ENCODE results near the gene SIL1.

Gene SIL1

DNA sequence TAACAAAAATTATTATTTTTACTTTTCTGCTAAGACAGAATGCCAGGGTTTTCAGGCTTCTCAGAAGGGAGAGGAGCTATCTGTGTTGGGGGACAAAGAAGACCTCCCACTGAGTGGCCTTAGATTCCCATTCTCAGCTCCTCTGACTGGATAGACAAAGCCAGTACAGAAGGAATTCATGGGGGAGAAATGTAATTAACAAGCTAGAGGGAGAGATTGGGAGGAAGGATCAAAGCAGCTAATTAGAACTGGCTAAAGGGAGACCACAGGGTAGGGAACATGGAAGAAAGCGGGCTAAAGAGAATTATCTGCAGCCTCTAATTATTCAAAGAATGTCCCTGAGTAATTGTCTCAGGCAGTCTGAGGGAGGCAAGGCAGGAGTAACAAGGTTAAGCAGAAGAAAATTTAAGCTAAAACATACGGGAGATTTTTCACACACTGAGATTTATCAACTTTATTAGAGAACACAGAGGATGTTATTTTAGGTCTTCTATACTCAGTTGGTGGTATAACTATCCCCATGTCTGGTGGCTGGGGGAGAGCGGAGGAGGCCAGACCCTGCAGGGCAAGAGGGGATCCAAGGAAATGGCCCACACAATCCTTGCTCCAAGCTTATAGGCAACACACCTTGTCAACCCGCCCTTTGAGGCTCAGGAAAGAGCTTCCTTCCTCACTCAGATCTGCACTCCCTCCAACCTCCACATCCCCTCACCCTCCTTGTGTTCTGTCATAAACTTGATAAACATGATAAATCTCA lies 235.4 kb downstream of the SIL1 start:
- TF ChIP-seq POLR2AphosphoS5 (IDR thresholded peaks at IDR 0.05; ENCODE audit: low read depth, low read length) (no peak), POLR2A (IDR thresholded peaks at IDR 0.05; ENCODE audit: low read depth, low read length) (no peak), TAF1 (IDR thresholded peaks at IDR 0.05; ENCODE audit: borderline replicate concordance, low read depth, low read length) (no peak)
- no peak for DNase-seq (ENCODE audit: insufficient read length)
- FAIRE-seq, result no peak

DNA sequence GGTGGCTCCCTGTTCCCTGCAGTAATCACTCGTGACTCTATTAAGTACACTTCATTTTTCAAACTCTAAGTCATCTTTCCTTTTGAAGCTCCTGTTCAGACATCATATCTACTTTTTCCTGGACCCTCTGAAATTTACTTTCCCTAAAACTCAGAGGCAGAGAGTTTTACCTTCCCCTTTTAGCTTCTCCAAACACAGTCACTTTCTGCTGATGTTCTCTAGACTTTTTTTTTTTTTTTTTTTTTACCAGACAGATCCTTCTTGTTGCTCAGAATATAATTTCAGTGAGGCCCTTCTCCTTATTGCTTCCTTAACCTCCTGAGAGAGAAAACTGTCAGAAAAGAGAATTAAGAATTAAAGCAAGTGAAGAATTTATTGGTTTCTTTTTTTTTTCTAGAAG lies 236.4 kb downstream of the SIL1 start:
- DNase-seq (ENCODE audit: insufficient read length) (no peak), FAIRE-seq (no peak)
- no peak for TF ChIP-seq POLR2AphosphoS5 (IDR thresholded peaks at IDR 0.05; ENCODE audit: low read depth, low read length)
- no peak for TF ChIP-seq TAF1 (IDR thresholded peaks at IDR 0.05; ENCODE audit: borderline replicate concordance, low read depth, low read length)
- no peak for TF ChIP-seq POLR2A (IDR thresholded peaks at IDR 0.05; ENCODE audit: low read depth, low read length)

DNA sequence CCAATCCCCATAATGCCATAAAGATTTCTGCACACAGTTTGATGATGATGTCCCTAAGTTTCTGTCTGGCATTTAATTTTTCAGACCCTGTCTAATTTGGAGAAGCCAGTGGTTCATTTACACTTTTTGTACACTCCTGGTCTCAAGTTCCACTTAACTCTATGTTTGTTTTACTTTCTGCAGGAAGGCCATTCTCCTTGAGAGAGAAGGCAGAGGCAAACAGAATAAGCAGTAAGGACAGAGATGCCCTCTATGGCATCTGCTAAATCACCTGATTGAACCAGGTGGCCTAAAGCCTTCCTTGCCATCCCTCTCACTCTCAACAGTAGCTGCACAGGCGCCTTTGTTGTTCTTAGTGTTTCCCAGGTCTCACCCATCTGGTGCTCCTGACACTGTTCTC lies 236.9 kb downstream of the SIL1 start:
- no peak for TF ChIP-seq POLR2AphosphoS5 (IDR thresholded peaks at IDR 0.05; ENCODE audit: low read depth, low read length)
- no peak for TF ChIP-seq POLR2A (IDR thresholded peaks at IDR 0.05; ENCODE audit: low read depth, low read length)
- no peak for TF ChIP-seq TAF1 (IDR thresholded peaks at IDR 0.05; ENCODE audit: borderline replicate concordance, low read depth, low read length)
- DNase-seq (ENCODE audit: insufficient read length), result no peak

DNA sequence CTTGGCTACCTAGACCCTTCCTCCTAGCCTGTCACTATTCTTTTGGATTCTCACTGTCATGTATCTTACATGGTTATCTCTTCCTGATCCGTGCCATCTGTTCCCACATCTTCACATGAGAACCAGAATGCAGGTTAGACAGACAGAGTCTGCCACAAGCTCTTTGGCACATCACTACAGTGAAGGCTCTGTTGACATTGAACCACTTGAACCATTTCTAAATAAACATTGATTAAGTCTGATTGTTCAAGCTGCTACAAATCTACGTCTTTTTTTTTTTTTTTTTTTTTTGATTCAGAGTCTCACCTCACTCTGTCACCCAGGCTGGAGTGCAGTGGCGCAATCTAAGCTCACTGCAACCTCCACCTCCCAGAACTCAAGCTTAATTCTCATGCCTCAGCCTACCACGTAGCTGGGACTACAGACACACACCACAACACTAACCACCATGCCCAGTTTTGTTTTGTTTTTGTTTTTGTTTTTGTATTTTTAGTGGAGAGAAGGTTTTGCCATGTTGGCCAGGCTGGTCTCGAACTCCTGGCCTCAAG lies 237.9 kb downstream of the SIL1 start:
- FAIRE-seq (no peak), DNase-seq (ENCODE audit: insufficient read length) (no peak)
- TF ChIP-seq POLR2A (IDR thresholded peaks at IDR 0.05; ENCODE audit: low read depth, low read length), result no peak
- no peak for TF ChIP-seq POLR2AphosphoS5 (IDR thresholded peaks at IDR 0.05; ENCODE audit: low read depth, low read length)

More for the DNA sequence above, 236.9 kb downstream of the SIL1 start:
- no peak for FAIRE-seq

DNA sequence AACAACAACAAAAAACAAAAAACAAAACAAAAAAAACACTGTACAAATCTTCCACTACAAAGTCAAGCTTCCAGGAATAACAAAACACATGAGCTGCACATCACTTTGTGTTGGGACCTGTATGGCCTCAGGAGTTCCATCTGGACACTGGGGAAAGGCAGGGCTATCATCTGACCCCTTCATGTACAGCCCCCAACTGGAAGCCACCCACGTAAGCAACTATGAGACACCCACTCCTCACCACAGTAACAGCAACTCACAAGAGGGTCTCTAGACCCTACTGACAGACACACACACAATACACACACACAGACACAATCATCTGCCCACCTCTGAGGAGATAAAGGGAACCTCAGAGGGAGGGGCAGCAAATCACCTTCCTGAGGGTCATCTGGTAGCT lies 241.4 kb downstream of the SIL1 start:
- FAIRE-seq (no peak), DNase-seq (ENCODE audit: insufficient read length) (no peak)
- no peak for TF ChIP-seq POLR2AphosphoS5 (IDR thresholded peaks at IDR 0.05; ENCODE audit: low read depth, low read length)
- no peak for TF ChIP-seq TAF1 (IDR thresholded peaks at IDR 0.05; ENCODE audit: borderline replicate concordance, low read depth, low read length)
- TF ChIP-seq POLR2A (IDR thresholded peaks at IDR 0.05; ENCODE audit: low read depth, low read length), result no peak

DNA sequence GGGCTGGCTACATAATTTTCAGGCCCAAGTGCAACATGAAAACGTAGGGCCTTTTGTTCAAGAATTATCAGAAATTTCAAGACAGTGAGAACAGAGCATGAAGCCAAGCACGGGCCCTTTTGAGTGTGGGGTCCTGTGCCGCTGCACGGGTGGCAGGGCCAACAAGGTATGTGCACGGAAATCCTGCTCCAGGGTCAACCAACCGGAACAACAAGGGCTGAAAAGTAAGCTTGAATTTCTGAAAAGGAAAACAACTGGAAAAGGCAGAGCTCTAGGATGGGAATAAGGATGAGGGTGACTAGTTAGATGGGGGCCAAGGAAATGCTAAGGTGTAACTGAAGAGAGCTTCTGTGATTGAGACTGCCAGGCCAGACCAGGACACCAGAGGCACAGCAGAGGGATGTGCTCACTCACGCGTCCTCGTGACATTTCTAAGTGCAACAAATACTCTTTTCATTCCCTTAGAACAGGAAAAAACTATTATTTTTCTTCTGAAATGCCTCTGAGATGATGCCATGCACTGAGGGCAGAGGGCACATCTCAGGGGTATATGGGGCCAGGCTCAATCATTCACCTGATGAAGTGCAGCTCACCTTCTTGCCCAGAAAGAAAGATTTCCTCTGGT lies 242.4 kb downstream of the SIL1 start:
- FAIRE-seq, result no peak
- DNase-seq (ENCODE audit: insufficient read length), result no peak
- TF ChIP-seq TAF1 (IDR thresholded peaks at IDR 0.05; ENCODE audit: borderline replicate concordance, low read depth, low read length) (no peak), POLR2AphosphoS5 (IDR thresholded peaks at IDR 0.05; ENCODE audit: low read depth, low read length) (no peak), POLR2A (IDR thresholded peaks at IDR 0.05; ENCODE audit: low read depth, low read length) (no peak)

DNA sequence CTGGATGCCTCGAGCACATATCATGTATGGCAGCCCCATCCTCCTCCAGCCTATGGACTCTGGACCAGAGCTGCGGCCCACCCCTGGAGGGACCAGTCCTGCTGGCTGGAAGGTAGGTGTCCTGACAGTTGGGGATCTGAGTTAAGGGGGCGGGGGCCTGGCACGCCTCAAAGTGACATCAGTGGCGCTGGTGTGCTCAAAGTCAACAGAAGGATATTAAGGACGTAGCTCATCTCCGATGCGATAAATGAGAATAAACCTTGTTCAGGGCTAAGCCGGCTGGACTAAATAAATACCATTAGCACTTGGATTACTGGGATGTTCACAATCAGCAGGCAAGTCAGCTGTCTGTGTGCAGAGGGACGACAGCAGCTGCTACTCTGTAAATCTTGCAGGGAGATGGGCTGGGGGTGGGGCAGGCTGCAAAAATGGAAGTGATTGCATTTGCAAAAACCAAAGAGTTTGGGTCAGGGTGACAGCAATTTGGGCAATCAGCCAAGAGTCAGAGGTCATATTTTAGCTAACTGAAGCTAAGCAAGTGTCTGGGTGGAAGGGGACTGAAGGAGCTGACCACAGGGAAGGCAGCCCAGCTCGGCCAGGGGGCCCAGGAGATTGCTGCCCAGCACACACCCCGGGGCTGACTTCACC lies 243.0 kb downstream of the SIL1 start:
- TF ChIP-seq POLR2AphosphoS5 (IDR thresholded peaks at IDR 0.05; ENCODE audit: low read depth, low read length), result no peak
- no peak for TF ChIP-seq POLR2A (IDR thresholded peaks at IDR 0.05; ENCODE audit: low read depth, low read length)
- TF ChIP-seq TAF1 (IDR thresholded peaks at IDR 0.05; ENCODE audit: borderline replicate concordance, low read depth, low read length), result no peak
- DNase-seq (ENCODE audit: insufficient read length) (no peak), FAIRE-seq (no peak)

DNA sequence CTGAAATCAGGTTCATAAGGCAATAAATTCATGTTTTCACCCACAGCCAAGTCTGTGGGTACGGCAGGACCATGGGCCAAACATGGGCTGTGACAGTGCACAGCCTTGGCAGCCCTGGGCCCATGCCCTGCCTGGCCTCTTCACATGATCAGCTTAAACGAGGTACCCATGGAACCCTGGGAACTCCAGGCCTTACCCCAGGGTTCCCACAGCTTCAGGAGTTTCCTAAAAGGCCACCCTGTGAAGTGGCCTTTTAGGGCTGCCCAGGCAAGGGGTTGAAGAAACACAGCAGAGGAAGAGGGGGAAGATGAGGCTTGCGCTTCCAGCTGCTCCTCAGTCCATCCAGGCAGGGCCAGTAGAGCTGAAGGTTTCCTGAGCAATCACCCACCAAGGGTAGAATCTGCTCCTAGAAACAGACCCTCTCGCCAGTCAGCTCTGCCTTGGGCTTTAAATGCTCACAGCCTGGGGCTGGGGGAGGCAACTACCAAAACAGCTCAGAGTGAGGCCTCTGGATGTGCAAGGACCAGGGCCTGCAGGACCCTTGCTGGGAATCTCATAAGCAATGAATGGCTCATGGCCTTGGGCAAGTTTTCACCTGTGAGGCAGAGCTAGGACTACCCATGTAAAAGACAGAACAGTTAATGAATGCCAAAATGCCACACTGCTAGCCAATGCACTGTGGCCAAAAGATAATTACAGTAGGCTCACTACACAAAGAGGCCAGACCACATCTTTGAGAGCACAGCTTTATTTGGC lies 243.7 kb downstream of the SIL1 start:
- no peak for DNase-seq (ENCODE audit: insufficient read length)
- TF ChIP-seq POLR2AphosphoS5 (IDR thresholded peaks at IDR 0.05; ENCODE audit: low read depth, low read length) (no peak), TAF1 (IDR thresholded peaks at IDR 0.05; ENCODE audit: borderline replicate concordance, low read depth, low read length) (no peak), POLR2A (IDR thresholded peaks at IDR 0.05; ENCODE audit: low read depth, low read length) (no peak)
- no peak for FAIRE-seq

DNA sequence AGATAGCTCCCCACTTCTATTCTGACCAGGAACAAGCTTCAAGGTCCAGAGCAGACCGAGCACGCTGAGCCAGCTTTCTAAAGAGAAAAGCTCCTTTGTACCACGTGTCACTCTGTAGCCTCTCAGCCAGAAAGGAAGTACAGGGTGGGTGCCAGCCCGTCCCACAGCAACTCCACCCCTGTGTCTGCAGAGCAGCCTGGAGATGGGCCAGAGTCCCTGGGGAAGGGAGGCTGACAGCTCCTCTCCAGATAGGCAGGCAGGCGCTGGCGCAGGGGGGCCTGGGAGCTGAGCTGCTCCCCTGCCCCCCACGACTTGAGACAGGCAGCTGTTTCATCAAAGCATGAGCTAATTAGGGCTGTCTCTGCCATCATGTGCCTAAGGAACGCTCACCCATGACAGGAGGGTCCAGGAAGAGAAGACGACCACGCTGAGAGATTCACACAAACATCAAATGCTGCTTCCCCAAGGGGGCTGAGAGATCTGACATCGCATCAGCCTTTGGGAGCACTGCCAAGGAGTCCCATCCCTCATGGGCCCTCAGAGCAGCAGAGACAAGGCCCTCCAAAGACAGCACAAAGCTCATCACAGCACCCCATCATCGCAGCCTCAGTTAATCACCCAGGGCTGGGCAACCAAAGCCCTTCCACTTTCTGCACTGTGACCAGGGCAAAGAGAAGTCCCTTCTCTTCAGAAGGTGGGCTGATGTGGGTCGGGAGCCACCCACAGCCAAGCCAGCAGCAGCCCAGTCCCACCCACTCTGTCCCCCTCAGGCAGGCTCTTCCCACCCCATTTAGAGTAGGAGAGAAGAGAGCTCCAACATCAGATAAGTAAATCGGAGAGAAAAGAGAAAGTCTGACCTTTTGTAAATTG lies 244.5 kb downstream of the SIL1 start:
- no peak for DNase-seq (ENCODE audit: insufficient read length)
- no peak for FAIRE-seq
- TF ChIP-seq POLR2AphosphoS5 (IDR thresholded peaks at IDR 0.05; ENCODE audit: low read depth, low read length) (no peak), TAF1 (IDR thresholded peaks at IDR 0.05; ENCODE audit: borderline replicate concordance, low read depth, low read length) (no peak), POLR2A (IDR thresholded peaks at IDR 0.05; ENCODE audit: low read depth, low read length) (no peak)

DNA sequence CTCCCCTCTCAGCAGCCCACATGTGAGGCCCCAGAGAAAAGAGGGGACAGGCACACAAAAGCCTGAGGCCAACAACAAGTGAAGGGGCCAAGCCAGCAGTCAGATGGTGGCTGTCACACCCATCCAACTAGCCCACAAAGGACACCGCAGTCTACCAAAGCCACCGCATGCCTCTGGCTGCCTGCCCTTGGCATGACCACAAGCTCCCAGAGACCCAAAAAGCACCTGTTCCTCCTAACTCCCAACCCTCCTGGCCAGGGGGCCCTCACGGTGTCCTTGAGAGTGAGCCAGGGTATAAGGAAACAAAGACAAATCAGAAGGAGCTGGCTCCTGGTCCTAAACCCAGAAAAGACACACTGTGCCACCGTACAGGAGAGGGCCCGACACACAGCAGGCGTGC lies 245.2 kb downstream of the SIL1 start:
- DNase-seq (ENCODE audit: insufficient read length), result no peak
- TF ChIP-seq TAF1 (IDR thresholded peaks at IDR 0.05; ENCODE audit: borderline replicate concordance, low read depth, low read length), result no peak
- no peak for TF ChIP-seq POLR2A (IDR thresholded peaks at IDR 0.05; ENCODE audit: low read depth, low read length)
- no peak for TF ChIP-seq POLR2AphosphoS5 (IDR thresholded peaks at IDR 0.05; ENCODE audit: low read depth, low read length)
- FAIRE-seq, result no peak
